Measurements from ENCODE around the gene SMIM43. TPM values are rescaled to one million over a fixed set of nuclear protein-coding genes. Genes with fewer than 3 reads are reported as not detected.

The SMIM43 gene
- total and polyA plus RNA-seq, 2 donors (not counting 3 experiments of a cell fraction or from before 2014, with no cell fraction given) = 0.18 TPM; not detected in 1

DNA sequence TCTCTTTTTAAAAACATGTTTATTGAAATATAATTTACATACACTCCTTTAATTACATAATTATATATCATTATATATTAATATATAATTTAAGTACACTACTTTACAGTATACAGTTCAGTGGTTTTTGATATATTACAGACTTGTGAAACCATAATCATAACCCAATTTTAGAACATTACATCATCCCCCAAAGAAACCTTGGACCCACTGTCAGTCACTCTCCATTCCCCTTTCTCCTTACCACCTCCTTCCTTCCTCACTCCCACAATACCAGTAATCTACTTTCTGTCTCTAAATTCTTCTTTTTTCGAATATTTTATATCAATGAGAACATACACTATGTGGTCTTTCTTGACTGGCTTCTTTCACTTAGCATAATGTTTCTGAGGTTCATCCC lies 18.2 kb upstream of the SMIM43 start:
- H3K36me3 ChIP-seq (ENCODE audit: control insufficient read depth in 2 of 2, extremely low read depth in 1 of 2, insufficient read depth in 2 of 2, low read length in 2 of 2) = no peaks in the 10 kb centered on the region
- H4K20me1 ChIP-seq (replicated peaks; ENCODE audit: control insufficient read depth, extremely low read depth, insufficient read depth, low read length) = no peaks in the 10 kb centered on the region
- FAIRE-seq = no peak
- H2AFZ ChIP-seq (ENCODE audit: low read depth, low read length) = no peak overlapping the region
- intact Hi-C loops (cut with micrococcal nuclease) = no loop called here
- peaks cover 0 to 10% of the 10 kb centered on the region in 2 experiments for H3K27me3 ChIP-seq (ENCODE audit: control insufficient read depth in 2 of 2, insufficient read depth in 2 of 2, low read length in 2 of 2)
- no peaks in the 10 kb centered on the region for H3K79me2 ChIP-seq (ENCODE audit: control insufficient read depth, insufficient read depth, low read length)
- no peak overlapping the region for H3K9ac ChIP-seq (replicated peaks; ENCODE audit: extremely low read depth, insufficient read depth, low read length)
- POLR2A ChIA-PET = no interaction called here
- DNase-seq (ENCODE audit: low read depth, low spot score) = no peak
- H3K4me1 ChIP-seq (ENCODE audit: control insufficient read depth, extremely low read depth, insufficient read depth, low read length) = peaks cover 3% of the 10 kb centered on the region
- H3K4me3 ChIP-seq (replicated peaks in 1 of 3; ENCODE audit: insufficient read depth in 1 of 3, low read depth in 1 of 3, low read length in 3 of 3) = no peak overlapping the region
- H3K9me3 ChIP-seq (replicated peaks; ENCODE audit: control insufficient read depth, insufficient read depth, low read length) = no peaks in the 10 kb centered on the region
- H3K9me1 ChIP-seq (replicated peaks; ENCODE audit: control insufficient read depth, extremely low read depth, insufficient read depth, low read length) = no peaks in the 10 kb centered on the region
- no peak overlapping the region for H3K27ac ChIP-seq (ENCODE audit: insufficient read depth, low read depth, low read length)
- no TSS peak for BruUV-seq (replicated peaks)
- TF ChIP-seq EZH2 (IDR thresholded peaks at IDR 0.05; ENCODE audit: borderline replicate concordance, low read depth, low read length, severe bottlenecking) = no peak
- no peak for TF ChIP-seq JUN (IDR thresholded peaks at IDR 0.05; ENCODE audit: borderline replicate concordance, insufficient read depth, insufficient read length, low read depth)
- TF ChIP-seq GATA2 (IDR thresholded peaks at IDR 0.05; ENCODE audit: insufficient read depth, insufficient read length, low read depth, low read length) = no peak
- TF ChIP-seq MYC (IDR thresholded peaks at IDR 0.05; ENCODE audit: low read depth, low read length) = no peak
- TF ChIP-seq FOS (IDR thresholded peaks at IDR 0.05; ENCODE audit: borderline replicate concordance, insufficient read depth, low read length) = no peak
- no peak for TF ChIP-seq POLR2AphosphoS5 (IDR thresholded peaks at IDR 0.05; ENCODE audit: insufficient read depth, low read depth, low read length)
- no peak for TF ChIP-seq CTCF (IDR thresholded peaks at IDR 0.05; ENCODE audit: extremely low read depth in 1 of 2, insufficient read depth in 1 of 2, low read depth in 1 of 2, low read length in 2 of 2)
- no peak for TF ChIP-seq POLR2A (IDR thresholded peaks at IDR 0.05; ENCODE audit: low read depth, low read length)
- no peak for TF ChIP-seq MAX (IDR thresholded peaks at IDR 0.05; ENCODE audit: insufficient read depth, insufficient read length)
- dilution Hi-C loops (cut with MboI; ENCODE audit: extremely low pct_ligation_motif_present, low sequenced_read_pairs) = no loop called here
- CTCF ChIA-PET = no interaction called here
- H3K4me2 ChIP-seq (ENCODE audit: insufficient read depth, low read length) = no peak overlapping the region

All from endothelial cell of umbilical vein (primary cell).